Tibial artery (tissue), 4 donors: ENCODE data around the gene TPI1.

Source experiments
- DNase-seq, 2 donors: peaks; one replicate each; pipeline ENCODE4 v3.0.0-alpha.2; 2019
- H3K27ac ChIP-seq, 2 donors: fragments of 200-600 bp; sonication (generic) in 1 of 2; 1 replicate in 1 of 2; 2 replicates in 1 of 2; pipeline ENCODE4 v1.5.1; 2018 to 2019; ENCODE audit warnings: mild to moderate bottlenecking in 1 of 2
- H3K27me3 ChIP-seq, 2 donors: fragments of 200-600 bp; sonication (generic) in 1 of 2; one replicate each; pipeline versions ENCODE4 v1.5.1 to v1.6.0; 2016 to 2019
- H3K36me3 ChIP-seq, 3 donors: fragments of 200-600 bp; sonication (generic) in 2 of 3; one replicate each; pipeline ENCODE4 v1.5.1; 2016 to 2019; ENCODE audit warnings: mild to moderate bottlenecking in 2 of 3
- H3K4me1 ChIP-seq, 4 donors: fragments of 200-600 bp; sonication (generic) in 2 of 4; 1 replicate in 3 of 4; 2 replicates in 1 of 4; pipeline ENCODE4 v1.5.1; 2016 to 2019
- H3K4me3 ChIP-seq, 2 donors: fragments of 200-600 bp; sonication (generic) in 1 of 2; 1 replicate in 1 of 2; 2 replicates in 1 of 2; pipeline ENCODE4 v1.5.1; 2018 to 2019; ENCODE audit warnings: mild to moderate bottlenecking in 2 of 2
- H3K9me3 ChIP-seq, 3 donors: fragments of 200-600 bp; sonication (generic) in 1 of 3; one replicate each; pipeline ENCODE4 v1.5.1; 2016 to 2019
- CTCF ChIP-seq, 2 experiments: fragments of 200-600 bp in 1 of 2; fragments of 450-650 bp in 1 of 2; IDR thresholded peaks; one replicate each; pipeline ENCODE4 v1.5.1; 2017 to 2019; ENCODE audit warnings: antibody characterized with exemption in 2 of 2, mild to moderate bottlenecking in 1 of 2, moderate library complexity in 1 of 2
- intact Hi-C: fragments of 100-400 bp; cut with DNase I; formaldehyde crosslinking; loops from one replicate; pipeline ENCODE4 v1.15.0; 2023; ENCODE audit warnings: low total_unique reads

Gene TPI1

GRCh38 chr12:6912164-6912935, 45.0 kb downstream of the TPI1 start:
- Histone ChIP-seq H3K27me3 (no peaks in the 10 kb centered on the region), H3K36me3 (peaks cover 0 to 20% (median 13%) of the 10 kb centered on the region in 3 donors), H3K27ac (peak overlapping the region in 1 of 2 donors; percentile 96), H3K4me3 (no peak overlapping the region), H3K4me1 (peaks cover 0 to 19% (median 16%) of the 10 kb centered on the region in 4 donors), H3K9me3 (no peaks in the 10 kb centered on the region)
- intact Hi-C loops: no loop called here
- TF ChIP-seq CTCF (IDR thresholded peaks at IDR 0.05): no peak
- peak in 1 of 2 donors; percentile 65 for DNase-seq

DNA sequence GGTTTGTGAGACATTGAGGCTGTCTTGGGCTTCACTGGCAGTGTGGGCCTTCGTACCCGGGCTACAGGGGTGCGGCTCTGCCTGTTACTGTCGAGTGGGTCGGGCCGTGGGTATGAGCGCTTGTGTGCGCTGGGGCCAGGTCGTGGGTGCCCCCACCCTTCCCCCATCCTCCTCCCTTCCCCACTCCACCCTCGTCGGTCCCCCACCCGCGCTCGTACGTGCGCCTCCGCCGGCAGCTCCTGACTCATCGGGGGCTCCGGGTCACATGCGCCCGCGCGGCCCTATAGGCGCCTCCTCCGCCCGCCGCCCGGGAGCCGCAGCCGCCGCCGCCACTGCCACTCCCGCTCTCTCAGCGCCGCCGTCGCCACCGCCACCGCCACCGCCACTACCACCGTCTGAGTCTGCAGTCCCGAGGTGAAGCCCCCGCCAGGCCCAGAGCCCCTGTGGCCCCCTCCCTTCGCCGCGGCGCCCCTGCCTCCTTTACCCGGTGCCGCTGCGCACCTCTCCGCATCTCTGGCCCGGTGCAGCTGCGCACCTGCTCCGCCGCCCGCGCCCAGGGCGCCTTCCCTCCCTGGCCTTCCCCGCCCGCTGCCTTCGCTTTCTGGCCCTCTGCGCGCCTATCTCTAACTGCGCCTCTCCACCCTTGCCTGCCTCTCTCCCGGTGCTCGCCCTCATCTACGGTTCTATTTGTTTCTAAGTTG, 47.1 kb downstream of the TPI1 start, which contains the start of gene ENO2:
Gene ENO2, plus strand, starts transcription at position 335 of the 701 bp plus-strand sequence. CDS start 1,253 bp downstream, outside the sequence.
- intact Hi-C loops: no loop called here
- H3K27me3 ChIP-seq: no peaks in the 10 kb centered on the region
- TF ChIP-seq CTCF (IDR thresholded peaks at IDR 0.05): no peak
- peaks cover 0 to 19% (median 16%) of the 10 kb centered on the region in 4 donors for H3K4me1 ChIP-seq
- peak within 1 kb of the TSS; percentile 68 to 72 for H3K4me3 ChIP-seq
- peak; percentile 81 to 93 for DNase-seq
- no peaks in the 10 kb centered on the region for H3K9me3 ChIP-seq
- H3K36me3 ChIP-seq: peaks cover 0 to 34% (median 15%) of the 10 kb centered on the region in 3 donors
- H3K27ac ChIP-seq: peak within 1 kb of the TSS; percentile 96 to 97

DNA sequence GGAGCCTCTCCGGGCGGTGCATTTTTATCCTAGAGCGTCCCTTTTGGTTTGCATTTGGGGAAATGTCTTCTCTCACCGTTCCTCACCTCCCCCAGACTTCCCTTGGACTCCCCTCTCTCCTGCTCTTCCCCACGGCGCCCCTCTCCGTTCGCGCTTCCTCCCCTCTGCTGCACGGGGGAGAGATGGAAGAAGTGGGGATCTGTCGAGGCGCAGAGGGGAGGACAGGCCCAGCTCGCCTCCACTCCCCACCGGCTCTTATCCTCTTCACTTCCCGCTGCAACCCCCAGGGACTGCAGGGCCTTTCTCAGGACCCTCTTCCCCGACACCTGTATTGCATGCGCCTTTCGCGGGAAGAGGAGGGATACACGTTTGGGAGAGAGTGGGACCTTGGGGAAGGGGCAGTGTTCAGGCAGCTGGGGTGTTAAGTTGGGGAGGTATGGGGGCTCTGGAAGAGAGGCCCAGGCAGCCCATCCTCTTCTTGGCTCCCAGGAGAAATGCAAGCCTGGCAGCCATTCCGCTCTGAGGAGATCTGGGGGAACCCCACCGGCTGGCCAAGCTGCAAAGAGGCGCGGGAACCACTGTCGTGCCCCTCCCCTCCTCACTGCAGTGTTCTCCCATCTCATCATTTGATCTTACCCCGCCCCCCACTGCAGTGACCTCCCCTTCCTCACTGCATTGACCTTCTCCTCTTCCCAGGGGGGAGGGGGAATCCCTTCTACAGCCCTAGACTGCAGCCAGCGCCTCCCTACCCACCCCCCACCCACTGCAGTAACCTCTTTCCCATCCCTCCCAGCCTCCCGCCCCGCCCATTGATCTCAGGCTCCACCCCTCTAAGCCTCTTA, 47.8 kb downstream of the TPI1 start:
- H3K27me3 ChIP-seq: no peaks in the 10 kb centered on the region
- peaks cover 0 to 19% (median 16%) of the 10 kb centered on the region in 4 donors for H3K4me1 ChIP-seq
- TF ChIP-seq CTCF (IDR thresholded peaks at IDR 0.05): no peak
- H3K27ac ChIP-seq: peak overlapping the region; percentile 96 to 97
- peaks cover 0 to 40% (median 15%) of the 10 kb centered on the region in 3 donors for H3K36me3 ChIP-seq
- peak in 1 of 2 donors; percentile 82 for DNase-seq
- H3K4me3 ChIP-seq: peak overlapping the region; percentile 68 to 72
- H3K9me3 ChIP-seq: no peaks in the 10 kb centered on the region
- intact Hi-C loops: no loop called here

- no peak for TF ChIP-seq CTCF (IDR thresholded peaks at IDR 0.05)
- peaks cover 0 to 19% (median 16%) of the 10 kb centered on the region in 4 donors for H3K4me1 ChIP-seq
- intact Hi-C loops: no loop called here
- no peaks in the 10 kb centered on the region for H3K9me3 ChIP-seq
- peak overlapping the region; percentile 96 to 97 for H3K27ac ChIP-seq
- peaks cover 0 to 44% (median 15%) of the 10 kb centered on the region in 3 donors for H3K36me3 ChIP-seq
- H3K27me3 ChIP-seq: no peaks in the 10 kb centered on the region
- DNase-seq: no peak
- H3K4me3 ChIP-seq: peak overlapping the region; percentile 68 to 72
Observed at GRCh38 chr12:6915789-6916285, 48.5 kb downstream of the TPI1 start.
